Neutrophil (primary cell): ENCODE data around the gene POLRMT.

ENCODE experiments used
- H3K27ac ChIP-seq: fragments of 200-600 bp; sonication (generic); 2 replicates; pipeline ENCODE4 v1.5.1; 2016; ENCODE audit warnings: mild to moderate bottlenecking, moderate library complexity
- H3K27me3 ChIP-seq: fragments of 200-600 bp; sonication (generic); 2 replicates; pipeline ENCODE4 v1.6.0; 2016; ENCODE audit warnings: mild to moderate bottlenecking
- H3K36me3 ChIP-seq: fragments of 200-600 bp; sonication (generic); 2 replicates; pipeline ENCODE4 v1.5.1; 2017
- H3K4me1 ChIP-seq, 2 experiments: fragments of 200-600 bp in 1 of 2; sonication (generic) in 1 of 2; 1 replicate in 1 of 2; 2 replicates in 1 of 2; pipeline versions ENCODE4 v1.5.1 to v1.6.1; 2013 to 2016; ENCODE audit warnings: low read depth in 1 of 2, low read length in 1 of 2, mild to moderate bottlenecking in 1 of 2, moderate library complexity in 1 of 2; ENCODE audit not compliant: control insufficient read depth in 1 of 2, insufficient read depth in 1 of 2
- H3K4me3 ChIP-seq, 2 experiments: fragments of 200-600 bp in 1 of 2; sonication (generic) in 1 of 2; 1 replicate in 1 of 2; 2 replicates in 1 of 2; pipeline ENCODE4 v1.5.1; 2013 to 2016; ENCODE audit warnings: low read depth in 1 of 2, low read length in 1 of 2, mild to moderate bottlenecking in 1 of 2, moderate library complexity in 1 of 2
- H3K9me3 ChIP-seq: fragments of 200-600 bp; sonication (generic); 2 replicates; pipeline ENCODE4 v1.5.1; 2016
- TF ChIP-seq, protein P1 (sequence below): fragments of 200-600 bp; sonication (generic); IDR thresholded peaks from 2 replicates; pipeline ENCODE4 v1.5.1; 2016; ENCODE audit warnings: antibody characterized with exemption

Gene POLRMT

DNA sequence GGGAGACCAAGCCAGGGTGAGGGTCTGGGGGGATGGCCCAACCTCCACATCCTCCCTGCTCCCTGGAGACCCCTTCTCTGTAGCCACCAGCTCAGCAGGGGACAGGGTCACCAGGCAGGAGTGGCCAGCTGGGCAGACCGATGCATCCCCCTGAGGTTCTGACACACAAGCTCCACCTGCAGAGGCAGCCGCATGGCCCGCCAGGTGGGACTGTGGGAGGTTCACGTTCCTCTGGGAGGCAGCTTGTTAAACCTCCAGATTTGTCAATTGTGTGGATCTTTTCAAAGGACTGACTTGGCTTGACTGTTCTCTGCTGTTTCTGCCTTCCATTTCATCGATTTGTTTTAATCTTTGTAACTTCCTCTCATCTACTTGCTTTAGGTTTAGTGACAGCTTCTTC lies 8.1 kb downstream of the POLRMT start:
- TF ChIP-seq, protein P1, sequence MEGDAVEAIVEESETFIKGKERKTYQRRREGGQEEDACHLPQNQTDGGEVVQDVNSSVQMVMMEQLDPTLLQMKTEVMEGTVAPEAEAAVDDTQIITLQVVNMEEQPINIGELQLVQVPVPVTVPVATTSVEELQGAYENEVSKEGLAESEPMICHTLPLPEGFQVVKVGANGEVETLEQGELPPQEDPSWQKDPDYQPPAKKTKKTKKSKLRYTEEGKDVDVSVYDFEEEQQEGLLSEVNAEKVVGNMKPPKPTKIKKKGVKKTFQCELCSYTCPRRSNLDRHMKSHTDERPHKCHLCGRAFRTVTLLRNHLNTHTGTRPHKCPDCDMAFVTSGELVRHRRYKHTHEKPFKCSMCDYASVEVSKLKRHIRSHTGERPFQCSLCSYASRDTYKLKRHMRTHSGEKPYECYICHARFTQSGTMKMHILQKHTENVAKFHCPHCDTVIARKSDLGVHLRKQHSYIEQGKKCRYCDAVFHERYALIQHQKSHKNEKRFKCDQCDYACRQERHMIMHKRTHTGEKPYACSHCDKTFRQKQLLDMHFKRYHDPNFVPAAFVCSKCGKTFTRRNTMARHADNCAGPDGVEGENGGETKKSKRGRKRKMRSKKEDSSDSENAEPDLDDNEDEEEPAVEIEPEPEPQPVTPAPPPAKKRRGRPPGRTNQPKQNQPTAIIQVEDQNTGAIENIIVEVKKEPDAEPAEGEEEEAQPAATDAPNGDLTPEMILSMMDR, result no peak
- no peak overlapping the region for H3K4me3 ChIP-seq
- H3K36me3 ChIP-seq, result peaks cover 52% of the 10 kb centered on the region
- no peaks in the 10 kb centered on the region for H3K27me3 ChIP-seq
- H3K9me3 ChIP-seq, result no peaks in the 10 kb centered on the region
- no peaks in the 10 kb centered on the region for H3K4me1 ChIP-seq
- no peak overlapping the region for H3K27ac ChIP-seq

GRCh38 chr19:624433-625109 lies 8.8 kb downstream of the POLRMT start:
- Histone ChIP-seq H3K9me3 (no peaks in the 10 kb centered on the region), H3K27me3 (no peaks in the 10 kb centered on the region), H3K4me3 (no peak overlapping the region), H3K4me1 (no peaks in the 10 kb centered on the region), H3K36me3 (peaks cover 55% of the 10 kb centered on the region), H3K27ac (no peak overlapping the region)
- TF ChIP-seq, protein P1, result no peak

GRCh38 chr19:623974-624373 lies 9.4 kb downstream of the POLRMT start:
- no peak overlapping the region for H3K4me3 ChIP-seq
- H3K36me3 ChIP-seq, result peaks cover 59% of the 10 kb centered on the region
- TF ChIP-seq, protein P1, result no peak
- no peaks in the 10 kb centered on the region for H3K4me1 ChIP-seq
- no peaks in the 10 kb centered on the region for H3K27me3 ChIP-seq
- H3K27ac ChIP-seq, result no peak overlapping the region
- H3K9me3 ChIP-seq, result no peaks in the 10 kb centered on the region

DNA sequence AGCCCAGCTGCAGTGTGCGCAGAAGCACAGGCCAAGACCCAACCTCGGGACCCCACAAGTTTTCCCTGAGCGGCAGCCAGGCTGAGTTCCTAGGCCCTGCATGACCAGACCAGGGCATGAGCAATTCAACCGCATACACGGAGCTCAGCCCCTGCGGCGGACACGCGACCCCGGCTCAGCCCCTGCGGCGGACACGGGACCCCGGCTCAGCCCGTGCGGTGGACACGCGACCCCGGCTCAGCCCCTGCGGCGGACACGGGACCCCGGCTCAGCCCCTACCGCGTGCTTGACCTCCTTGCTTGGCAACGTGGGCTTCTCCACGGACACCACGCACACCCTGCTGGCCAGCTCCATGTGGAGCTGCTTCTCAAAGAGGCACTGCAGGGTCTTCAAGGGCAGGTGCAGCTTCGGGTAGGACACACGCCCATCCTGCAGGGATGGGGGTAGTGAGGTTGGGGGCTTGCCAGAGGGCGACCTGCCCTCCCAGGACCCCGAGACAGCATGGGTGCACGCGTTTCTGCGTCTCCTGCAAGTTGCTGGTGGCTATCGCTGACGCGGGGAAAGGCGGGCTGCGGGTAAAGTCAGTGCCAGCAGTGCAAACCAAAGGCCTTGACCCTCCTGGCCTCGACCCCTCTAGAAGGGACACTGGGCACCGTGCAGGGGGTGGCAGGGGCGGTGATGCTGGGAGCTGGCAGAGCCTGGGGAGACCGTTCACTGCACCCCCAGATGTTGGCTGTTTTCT lies 10.0 kb downstream of the POLRMT start:
- Histone ChIP-seq H3K27ac (no peak overlapping the region), H3K9me3 (no peaks in the 10 kb centered on the region), H3K27me3 (no peaks in the 10 kb centered on the region), H3K4me1 (no peaks in the 10 kb centered on the region), H3K36me3 (peaks cover 65% of the 10 kb centered on the region), H3K4me3 (no peak overlapping the region)
- TF ChIP-seq, protein P1, result no peak

DNA sequence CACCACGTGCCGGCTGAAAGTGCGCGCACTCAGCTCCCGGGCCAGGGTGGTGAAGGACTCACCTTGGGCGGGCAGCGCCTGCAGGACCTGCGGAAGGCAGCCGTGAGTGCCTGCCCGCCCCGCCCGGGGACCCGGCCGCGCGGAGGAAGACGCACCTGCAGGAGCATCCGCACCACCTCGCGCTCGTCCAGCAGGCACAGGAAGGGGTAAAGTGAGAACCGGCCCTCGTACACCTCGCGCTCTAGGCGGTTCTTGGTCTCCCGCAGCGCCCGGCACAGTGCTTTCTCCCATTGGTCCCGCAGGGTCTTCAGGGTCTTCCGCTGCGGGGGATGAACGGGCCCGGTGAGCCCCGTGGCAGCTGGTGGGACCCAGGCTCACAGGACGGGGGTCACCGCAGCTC lies 10.7 kb downstream of the POLRMT start:
- Histone ChIP-seq H3K9me3 (no peaks in the 10 kb centered on the region), H3K4me3 (no peak overlapping the region), H3K36me3 (peaks cover 72% of the 10 kb centered on the region), H3K27me3 (no peaks in the 10 kb centered on the region), H3K4me1 (no peaks in the 10 kb centered on the region), H3K27ac (no peak overlapping the region)
- TF ChIP-seq, protein P1, result no peak
